SU-DHL-6 (cell line): ENCODE results near the gene MBD3.

Experiments
- EZH2phosphoT487 ChIP-seq: fragments of 200-600 bp; sonication (generic), shearing (Covaris generic); conservative IDR thresholded peaks from 2 replicates; pipeline ENCODE4 v1.6.1; 2018; ENCODE audit warnings: mild to moderate bottlenecking, antibody characterized with exemption, low read length, moderate library complexity, mixed read lengths
- TF ChIP-seq, protein P1 (sequence below): fragments of 200-600 bp; sonication (generic); IDR thresholded peaks from one replicate; pipeline ENCODE4 v1.5.1; 2017; ENCODE audit warnings: antibody characterized with exemption, mild to moderate bottlenecking, low read length, moderate library complexity; ENCODE audit not compliant: insufficient read depth, poor library complexity, severe bottlenecking

DNA sequence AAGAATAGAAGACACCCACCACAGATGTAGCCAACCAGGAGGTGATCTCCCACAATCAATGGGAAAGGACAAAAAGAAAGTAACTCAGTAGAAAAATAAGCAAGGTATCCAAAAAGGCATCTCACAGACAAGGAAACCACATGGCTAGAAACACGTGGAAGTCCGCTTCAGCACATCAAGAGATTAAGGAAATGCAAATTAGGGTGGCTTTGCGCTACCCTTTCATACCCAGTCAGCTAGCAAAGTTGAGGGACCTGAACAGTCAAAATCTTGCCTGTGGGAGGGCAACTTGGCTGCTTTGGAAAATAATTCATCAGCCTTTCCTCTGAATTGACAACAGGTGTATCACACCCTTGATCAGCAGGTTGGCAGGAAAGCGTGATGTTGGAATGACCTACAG, 24.2 kb upstream of the MBD3 start:
- TF ChIP-seq, protein P1, sequence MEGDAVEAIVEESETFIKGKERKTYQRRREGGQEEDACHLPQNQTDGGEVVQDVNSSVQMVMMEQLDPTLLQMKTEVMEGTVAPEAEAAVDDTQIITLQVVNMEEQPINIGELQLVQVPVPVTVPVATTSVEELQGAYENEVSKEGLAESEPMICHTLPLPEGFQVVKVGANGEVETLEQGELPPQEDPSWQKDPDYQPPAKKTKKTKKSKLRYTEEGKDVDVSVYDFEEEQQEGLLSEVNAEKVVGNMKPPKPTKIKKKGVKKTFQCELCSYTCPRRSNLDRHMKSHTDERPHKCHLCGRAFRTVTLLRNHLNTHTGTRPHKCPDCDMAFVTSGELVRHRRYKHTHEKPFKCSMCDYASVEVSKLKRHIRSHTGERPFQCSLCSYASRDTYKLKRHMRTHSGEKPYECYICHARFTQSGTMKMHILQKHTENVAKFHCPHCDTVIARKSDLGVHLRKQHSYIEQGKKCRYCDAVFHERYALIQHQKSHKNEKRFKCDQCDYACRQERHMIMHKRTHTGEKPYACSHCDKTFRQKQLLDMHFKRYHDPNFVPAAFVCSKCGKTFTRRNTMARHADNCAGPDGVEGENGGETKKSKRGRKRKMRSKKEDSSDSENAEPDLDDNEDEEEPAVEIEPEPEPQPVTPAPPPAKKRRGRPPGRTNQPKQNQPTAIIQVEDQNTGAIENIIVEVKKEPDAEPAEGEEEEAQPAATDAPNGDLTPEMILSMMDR: no peak
- no peak for TF ChIP-seq EZH2phosphoT487
